Neural progenitor cell (in vitro differentiated cells): Measurements from ENCODE around the gene RLBP1.

ENCODE experiments used
- EZH2phosphoT487 ChIP-seq: fragments of 200-600 bp; sonication (generic); IDR thresholded peaks from 2 replicates; pipeline ENCODE4 v1.6.1; 2017; ENCODE audit warnings: antibody characterized with exemption
- TF ChIP-seq, protein P1 (sequence below): fragments of 200-600 bp; sonication (generic); IDR thresholded peaks from 2 replicates; pipeline ENCODE4 v1.5.1; 2017; ENCODE audit warnings: antibody characterized with exemption, mild to moderate bottlenecking

DNA sequence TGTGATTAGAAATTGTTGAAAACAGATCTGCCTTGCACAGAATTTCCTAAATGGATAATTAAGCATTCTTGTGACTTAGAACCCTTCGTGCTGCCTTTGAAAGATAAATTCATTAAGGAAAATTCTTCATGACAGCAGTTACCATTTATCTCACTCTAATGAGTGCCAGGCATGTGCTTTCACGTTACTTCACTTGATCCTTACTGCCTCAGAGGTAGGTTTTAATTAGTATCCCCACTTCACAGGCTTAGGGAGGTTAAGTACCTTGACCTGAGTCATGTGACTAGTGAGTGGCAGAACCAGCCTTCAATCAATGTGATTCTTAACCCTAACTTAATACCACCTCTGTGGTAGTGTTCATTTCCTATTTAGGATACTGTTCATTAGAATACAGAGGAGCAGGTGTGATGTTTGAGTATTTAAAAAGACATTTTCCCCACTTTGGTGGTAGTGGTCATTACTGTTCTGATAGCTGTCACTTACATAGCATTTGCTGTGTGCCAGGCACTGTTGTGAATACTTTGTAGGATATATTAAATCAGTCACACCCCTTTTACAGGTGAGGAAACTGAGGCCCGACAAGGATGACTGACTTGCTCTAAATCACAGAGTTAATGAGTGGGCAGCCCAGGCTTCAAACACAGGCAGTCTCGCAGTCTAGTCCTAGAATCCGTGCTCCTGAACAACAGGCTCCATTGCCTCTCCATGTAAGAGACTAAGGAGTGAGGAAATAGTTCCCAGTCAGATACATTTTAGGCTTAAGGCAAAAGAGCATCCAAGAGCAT, 57.9 kb downstream of the RLBP1 start:
- TF ChIP-seq, protein P1, sequence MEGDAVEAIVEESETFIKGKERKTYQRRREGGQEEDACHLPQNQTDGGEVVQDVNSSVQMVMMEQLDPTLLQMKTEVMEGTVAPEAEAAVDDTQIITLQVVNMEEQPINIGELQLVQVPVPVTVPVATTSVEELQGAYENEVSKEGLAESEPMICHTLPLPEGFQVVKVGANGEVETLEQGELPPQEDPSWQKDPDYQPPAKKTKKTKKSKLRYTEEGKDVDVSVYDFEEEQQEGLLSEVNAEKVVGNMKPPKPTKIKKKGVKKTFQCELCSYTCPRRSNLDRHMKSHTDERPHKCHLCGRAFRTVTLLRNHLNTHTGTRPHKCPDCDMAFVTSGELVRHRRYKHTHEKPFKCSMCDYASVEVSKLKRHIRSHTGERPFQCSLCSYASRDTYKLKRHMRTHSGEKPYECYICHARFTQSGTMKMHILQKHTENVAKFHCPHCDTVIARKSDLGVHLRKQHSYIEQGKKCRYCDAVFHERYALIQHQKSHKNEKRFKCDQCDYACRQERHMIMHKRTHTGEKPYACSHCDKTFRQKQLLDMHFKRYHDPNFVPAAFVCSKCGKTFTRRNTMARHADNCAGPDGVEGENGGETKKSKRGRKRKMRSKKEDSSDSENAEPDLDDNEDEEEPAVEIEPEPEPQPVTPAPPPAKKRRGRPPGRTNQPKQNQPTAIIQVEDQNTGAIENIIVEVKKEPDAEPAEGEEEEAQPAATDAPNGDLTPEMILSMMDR, result no peak
- TF ChIP-seq EZH2phosphoT487, result no peak
